HG03066 (cell line): ENCODE data around the gene FAM181A.

ENCODE experiments used
- ATAC-seq: cut with Tn5 transposase; IDR thresholded peaks from one replicate; pipeline ENCODE4 v1.9.1; 2021; ENCODE audit warnings: low read depth; ENCODE audit not compliant: unreplicated experiment

The FAM181A gene

DNA sequence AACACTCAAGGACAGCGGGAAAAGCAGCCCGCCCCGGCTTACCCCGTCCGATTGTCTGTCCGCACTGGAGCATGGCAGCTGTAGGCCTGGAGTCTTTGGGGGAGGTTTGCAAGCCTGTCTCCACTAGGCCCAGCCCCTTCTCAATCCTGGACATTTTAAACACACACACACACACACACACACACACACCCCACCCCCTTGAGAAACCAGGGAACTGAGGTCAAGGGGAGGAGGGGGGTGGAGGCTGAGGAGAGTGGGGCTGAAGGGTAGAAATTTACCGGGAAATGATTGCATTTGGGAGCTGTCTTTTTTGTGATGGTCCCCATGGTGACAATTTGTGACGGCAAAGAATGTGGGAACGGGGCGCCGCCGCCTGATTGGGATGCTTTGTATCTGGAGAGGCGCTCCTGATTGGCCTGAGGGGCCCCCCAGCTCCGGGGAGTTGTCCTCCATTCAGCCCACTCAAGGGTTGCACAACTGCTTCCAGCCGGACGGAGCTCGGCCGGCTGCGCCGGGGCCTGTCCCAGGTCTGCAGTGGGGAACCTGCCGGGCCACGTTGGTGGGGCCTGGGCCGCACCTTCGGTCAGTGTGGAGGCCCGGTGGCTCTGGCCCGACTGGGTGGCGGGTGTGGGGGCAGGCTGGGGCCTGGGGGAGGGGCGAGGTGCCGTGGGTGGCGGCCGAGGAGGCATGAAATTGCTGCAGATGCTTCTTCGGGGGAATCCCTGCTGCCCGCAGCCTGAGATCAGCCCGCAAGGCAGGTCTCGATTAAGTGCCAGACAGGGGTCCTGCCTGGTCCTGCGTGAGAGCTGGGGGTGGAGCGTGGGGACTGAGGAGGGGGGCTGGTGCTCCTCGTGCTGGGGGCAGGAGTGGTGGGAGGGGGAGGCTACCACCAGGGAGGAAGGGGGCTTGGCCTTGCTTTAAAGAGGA, at the start of gene FAM181A:
FAM181A (plus strand) TSS at position 472 of the 927 bp plus-strand sequence. CDS start 942 bp downstream, outside the sequence.
- no peak for ATAC-seq

DNA sequence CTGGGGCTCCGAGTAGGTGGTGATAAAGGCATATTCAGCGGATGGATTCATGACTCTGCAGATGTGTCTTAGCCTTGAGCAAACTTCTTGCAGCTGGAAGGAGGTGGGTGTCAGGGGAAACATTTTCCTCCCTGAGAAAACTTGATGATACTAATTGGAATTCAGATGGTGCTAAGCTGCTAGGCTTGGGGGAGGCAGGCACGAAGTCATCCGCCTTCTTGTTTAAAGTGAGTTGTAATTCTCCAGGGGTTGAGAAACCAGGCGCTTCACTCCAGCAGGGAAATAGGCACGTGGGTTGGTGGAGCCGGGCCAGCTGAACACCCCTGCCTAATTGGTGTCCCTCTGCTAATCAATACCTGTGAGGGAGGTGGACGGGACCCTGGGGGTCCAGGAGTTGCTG, 48.9 kb upstream of the FAM181A start:
- no peak for ATAC-seq

DNA sequence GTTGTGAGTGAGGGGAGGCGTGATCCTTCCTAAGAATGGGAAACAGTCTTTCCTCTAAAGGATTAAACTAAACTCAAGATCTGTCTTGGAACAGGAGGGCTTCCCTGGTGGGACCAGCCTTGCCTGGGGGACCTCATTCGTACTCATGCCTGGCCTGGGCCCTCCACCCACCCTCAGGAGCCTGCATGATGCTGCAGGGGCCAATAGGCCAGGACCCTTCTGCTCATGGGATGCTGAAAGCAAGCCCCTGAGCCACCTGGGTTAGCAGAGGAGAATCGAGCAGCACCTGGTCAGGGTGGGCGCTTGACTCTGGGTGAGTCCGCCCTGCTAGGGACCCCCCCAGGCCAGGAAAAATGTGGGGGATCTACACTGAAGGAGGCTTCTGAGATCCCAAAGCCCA, 48.3 kb upstream of the FAM181A start:
- no peak for ATAC-seq

DNA sequence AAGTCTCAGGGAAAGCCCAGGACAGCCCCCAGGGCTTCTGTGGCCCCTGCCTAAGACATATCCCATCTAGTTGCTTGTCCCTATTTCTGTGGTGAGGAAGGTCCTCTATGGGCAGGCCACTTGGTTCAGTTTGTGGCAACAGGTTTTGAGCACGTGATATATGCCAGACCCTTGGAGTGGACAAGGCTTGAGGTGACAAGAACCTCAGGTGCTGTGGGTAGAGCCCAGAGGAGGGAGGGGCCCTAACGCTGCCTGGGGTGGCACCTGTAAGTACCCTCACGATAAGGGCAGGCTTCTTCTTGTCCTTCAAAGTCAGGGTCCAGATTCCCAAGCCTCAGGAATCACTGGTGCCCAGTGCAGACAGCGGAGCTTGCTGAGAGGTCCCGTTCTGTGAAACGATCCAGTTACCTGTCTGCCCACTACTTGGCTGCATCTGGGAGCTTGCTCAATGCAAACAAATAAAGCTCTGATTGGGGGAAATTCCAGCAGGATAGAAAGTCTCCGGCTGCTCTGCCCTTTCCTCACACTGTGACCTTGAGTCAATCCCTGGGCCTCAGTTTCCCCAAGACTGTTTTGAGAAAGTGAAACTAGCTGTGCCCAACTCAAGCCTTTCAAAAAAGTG, 47.7 kb upstream of the FAM181A start:
- no peak for ATAC-seq

DNA sequence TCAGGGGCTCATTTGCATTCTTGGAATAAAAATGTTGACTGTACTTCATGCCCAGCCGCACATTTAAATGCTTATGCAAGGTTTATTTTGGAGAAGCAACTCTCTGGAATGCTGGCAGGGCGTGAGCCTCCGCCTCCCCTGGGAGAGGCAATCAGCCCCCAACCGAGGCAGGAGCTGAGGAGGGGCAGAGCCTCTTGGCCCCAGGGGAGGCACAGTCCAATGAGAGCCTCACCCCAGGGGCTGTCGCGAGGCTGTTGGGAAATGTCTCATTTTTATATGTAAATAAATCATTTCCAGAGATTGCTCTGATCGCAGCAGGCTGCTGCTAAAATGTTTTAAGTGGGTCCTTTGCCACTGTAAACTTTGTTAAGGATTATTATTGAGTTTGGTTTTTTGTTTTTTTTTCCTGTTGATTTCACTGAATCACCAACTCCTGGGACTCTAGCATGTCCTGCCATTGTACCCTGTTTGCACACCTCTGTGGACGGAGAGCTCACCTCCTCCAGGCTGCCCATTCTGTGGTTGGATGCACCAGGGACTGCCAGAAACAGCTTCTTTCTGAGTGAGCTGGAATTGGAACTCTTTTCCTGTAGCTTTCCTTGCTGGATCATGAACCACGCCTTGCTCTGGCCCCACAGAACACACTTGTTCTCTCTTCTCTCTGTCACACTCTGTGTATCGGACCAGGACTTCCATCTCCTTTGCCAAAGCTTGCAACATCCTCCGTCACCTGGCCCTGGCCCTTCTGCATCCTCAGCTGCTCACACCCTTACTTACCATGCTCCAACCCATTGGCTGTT, 46.9 kb upstream of the FAM181A start:
- no peak for ATAC-seq

DNA sequence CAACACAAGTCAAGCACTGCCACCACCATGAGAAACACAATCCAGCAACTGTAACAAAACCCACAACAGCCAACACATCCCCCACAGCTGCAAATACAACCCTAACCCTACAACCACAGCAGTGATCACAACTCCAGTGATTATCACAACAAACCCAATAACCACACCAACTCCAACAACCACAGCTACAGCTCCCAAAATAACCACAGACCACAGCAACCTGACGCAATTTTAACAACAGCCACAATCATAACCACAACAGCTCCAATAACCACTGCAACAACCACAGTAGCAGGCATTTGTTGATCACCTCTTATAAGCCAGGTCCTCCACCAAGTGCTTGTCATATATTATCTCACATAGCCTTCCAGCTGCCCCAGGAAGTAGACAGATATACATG, 42.2 kb upstream of the FAM181A start:
- no peak for ATAC-seq

DNA sequence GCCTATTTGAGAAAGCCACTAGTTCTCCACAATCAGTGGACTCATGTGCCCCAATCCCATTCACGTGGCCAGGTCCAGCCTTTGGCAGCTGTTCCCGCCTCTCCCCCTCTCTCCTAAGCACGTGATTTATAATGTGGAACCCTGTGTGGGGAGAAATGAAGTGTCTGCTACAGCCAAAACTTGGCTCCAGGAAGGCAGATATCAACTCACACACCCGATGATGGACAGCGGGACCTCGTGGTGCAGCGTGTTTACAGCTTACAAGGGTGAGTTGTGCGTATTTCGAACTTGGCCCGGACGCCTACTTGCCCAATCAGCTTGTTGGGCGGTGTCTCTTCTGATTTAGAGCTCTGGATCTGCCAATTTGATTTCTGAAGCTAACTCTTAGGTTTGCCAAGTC, 38.1 kb upstream of the FAM181A start:
- ATAC-seq: no peak

DNA sequence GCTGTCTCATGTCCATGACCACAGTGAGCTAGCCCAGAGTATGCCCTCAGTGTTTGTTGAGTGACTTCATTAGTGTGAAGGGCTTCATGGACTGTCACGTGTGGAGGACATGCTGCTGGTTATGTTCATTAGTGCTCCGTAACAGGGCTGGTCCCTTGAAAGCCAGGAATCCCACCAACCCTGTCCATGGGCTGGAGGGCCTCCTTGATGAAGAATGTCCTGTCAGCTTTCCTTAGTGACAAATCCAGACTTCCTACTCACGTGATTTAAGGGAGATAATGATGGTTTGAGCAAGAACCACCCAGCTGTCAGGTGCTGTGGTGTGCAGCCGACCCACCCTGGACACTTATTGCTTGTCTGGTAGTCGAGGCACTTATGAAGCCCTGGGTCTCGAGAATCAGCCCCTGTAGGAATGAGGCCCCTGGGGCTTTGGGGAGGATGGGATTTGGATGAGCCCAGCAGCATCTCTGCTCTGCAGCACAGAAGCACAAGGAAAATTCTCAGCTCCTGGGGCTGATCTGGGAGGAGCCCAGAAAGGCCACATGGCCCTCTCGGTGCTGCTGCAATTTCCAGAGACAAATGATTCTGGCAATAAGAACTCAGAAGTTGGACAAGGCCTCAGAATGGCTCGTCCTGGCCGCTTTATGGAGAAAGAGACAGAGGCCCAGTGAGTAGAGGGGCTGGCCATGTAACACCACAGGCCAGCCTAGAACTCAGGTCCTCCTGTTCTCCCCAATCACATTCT, 37.2 kb upstream of the FAM181A start:
- no peak for ATAC-seq

DNA sequence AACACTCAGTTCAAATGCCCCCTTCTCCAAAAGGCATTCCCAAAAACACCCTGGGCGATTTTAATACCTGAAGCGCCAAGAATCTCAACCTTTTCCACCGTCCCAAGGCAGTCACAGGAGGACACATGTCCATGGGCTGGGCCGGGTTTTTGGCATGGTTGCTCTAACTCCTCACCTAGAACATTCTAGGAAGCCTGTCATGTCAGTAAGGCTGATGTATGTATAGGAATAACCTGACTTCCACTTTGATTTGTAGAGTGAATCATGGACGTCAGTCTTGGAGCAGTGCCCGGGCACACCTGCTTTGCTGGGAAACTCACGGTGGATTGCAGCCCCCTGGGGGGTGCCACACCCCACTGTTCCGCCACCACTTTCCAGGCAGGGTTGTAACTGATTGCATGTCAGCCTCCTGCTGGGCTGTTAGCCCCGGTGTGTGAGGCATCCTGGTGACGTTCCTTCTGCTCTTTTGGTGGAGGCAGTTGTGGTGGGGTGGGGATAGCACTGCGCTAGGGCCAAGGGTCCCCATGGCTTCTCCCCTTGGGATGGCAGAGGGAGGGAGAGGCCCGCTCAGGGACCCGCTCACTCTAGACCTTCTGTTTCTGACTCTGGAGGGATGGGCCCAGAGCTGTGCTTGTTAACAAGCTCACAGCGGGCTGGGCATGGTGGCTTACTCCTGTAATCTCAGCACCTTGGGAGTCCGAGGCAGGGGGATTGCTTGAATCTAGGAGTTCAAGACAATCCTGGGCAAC, 35.2 kb upstream of the FAM181A start:
- no peak for ATAC-seq

DNA sequence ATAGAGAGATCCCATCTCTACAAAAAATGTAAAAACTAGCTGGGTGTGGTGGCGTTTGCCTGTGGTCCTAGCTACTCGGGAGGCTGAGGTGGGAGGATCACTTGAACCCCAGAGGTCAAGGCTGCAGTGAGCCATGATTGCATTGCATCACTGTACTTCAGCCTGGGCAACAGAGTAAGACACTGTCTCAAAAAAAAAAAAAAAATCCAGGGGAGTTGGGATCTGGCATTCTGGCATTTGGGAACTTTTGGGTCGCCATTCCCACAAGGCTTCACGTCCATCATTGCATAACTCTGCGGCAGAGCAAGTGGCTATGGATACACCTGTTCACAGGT, 34.7 kb upstream of the FAM181A start:
- ATAC-seq: no peak

DNA sequence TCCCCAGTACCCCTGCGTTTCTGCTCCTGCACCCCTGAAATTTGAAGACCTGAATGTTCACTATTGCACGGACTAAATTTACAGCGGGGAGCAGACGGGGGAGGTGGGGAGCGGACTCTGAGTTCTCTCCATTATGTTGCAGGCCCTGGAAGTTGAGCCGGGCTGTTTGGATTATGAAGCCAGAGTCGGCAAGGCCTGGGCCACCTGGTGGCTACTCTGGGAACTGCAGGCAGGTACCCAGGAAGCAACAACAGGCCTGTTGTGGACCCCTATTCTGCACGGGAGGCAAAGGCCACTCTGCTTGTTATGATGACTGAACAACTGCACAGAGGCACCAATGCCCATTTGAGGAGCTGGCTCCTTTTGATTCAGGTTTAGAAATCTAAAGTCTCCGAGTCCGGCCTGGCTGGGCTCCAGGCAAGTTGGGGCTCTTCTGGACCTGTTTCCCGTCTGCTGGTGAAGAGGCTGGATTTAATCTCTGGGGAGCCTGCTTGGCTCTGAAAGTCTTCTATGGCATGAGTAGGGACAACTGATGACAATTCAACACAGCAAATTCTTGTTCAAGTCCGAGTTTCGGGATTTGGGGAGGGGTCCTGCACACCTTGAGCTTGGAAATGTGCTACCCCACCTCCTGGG, 34.1 kb upstream of the FAM181A start:
- ATAC-seq: no peak

DNA sequence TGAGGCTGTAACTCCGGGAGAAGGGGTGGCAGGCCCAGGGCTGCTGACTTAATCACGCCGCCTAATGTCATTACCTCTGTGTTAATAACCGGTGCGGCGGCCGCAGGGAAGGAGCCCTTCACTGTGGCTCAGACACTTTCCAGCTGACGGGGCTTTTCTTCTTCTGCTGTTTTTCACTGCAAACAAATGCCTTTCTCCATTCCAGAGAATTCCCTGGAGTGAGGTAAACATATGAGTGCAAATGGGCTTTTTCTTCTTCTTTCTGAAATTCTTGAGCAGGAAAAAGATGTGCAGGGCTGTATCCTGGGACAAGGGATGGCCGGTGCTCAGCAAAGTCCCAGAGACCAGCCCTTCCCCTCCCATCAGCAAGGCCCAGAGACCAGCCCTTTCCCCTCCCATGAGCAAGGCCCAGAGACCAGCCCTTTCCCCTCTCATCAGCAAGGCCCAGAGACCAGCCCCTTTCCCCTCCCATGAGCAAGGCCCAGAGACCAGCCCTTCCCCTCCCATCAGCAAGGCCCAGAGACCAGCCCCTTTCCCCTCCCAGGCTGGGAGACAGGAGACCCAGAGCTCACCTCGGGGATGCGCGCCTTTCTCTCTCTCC, 33.4 kb upstream of the FAM181A start:
- ATAC-seq: no peak

DNA sequence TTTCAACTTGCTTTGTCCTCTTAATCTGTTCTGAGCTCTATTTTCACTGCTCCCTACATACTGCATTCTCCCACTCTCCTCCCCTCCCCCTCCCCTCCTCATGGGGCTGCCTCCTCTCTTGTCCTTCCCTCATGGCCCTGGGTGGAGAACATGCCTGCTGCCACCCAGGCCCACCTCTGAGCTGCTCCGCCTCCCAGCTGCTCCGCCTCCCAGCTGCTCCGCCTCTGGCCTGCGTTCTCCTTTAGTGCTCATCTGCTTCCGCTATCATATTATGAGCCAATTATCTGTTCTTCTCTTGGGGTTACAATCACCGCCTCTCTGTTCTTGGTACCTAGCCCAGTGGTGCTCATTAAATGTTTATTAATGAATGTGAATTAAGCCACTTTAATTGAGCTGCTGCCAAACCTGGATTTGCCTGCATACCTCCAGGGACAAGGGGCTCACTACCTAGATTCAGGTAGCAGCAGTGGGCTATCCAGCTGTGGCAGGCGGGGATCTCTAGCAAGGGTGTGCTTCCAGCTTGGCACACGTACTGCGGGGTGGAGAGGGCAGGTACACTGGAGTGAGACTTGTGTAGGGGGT, 32.0 kb upstream of the FAM181A start:
- no peak for ATAC-seq

DNA sequence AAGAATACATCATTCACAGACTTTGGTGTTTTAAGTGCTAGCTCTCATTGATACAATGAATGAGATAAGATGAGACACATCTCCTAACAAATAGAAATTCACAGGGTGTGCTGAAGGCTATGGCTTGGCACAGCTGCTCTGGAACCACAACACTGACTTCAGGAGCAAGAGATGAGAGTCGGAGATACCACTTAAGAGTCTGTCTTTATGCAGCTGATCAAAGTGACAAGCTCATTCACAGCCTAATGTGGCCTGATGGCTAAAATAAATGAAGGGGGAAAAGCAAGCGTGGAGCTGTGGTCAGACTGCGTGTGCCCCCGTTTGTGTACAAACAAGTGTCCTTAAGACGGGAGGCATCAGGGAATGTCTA, 29.7 kb upstream of the FAM181A start:
- ATAC-seq: no peak

DNA sequence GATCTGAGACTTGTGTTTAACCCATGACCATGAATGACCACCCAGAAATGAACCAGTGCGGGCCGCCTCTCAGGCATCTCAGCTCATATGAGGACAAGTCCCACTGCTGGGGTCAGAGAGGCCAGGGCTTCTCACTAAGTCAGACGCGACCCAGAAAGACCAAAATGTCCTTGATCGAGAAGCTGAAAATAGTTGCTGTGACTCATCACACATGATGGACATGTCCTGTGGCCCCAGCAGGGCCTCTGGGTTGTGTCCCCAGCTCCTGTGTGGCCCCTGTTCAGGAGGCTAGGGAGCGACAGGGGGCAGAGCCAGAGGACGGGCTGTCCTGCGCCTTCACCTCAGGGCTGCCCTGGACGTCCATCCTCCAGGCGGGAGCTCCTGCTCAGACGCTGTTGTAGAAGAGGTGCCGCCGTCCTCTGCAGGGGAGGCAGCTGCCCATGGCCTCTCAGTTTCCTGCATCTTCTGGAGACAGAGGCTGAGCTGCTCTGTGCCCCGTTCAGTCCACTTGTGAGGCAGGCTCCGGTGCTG, 29.0 kb upstream of the FAM181A start:
- no peak for ATAC-seq

DNA sequence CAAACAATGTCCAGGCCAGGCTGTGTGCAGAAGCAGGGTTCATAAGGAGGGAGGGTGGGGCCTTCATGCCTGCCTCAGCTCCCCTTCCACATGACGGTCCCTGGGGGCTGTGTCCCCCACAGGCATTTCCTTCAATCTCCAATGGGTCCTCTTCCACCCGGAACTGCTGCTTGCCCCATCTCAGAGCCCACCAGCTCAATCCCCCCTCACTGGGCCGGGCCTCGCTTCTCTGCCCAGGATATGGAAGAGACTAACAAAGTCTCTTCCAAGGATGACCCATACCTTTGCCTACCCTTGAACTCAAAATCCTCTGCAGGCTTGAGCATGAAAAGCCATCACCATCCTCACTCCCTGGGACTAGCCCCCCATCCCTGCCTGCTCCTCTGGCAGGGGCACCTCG, 28.4 kb upstream of the FAM181A start:
- ATAC-seq: no peak

DNA sequence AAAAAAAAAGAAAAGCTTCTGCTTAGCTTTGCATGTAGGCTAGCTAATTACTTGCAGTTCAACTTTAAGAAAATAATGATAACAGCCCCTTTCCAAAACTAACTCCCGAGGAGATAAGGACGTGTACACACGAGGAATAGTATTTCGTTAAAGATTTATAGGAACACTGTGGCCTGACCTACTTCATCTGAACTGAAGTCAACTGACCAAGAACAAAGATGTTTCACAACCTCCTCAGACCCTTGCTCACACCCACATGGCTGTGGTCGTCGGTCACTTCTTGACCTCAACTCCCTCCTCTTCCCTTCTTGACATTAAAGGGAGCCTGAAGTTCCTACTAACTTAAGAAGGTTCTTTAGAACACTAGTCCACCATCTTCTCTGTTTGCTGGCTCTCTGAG, 25.3 kb upstream of the FAM181A start:
- no peak for ATAC-seq

DNA sequence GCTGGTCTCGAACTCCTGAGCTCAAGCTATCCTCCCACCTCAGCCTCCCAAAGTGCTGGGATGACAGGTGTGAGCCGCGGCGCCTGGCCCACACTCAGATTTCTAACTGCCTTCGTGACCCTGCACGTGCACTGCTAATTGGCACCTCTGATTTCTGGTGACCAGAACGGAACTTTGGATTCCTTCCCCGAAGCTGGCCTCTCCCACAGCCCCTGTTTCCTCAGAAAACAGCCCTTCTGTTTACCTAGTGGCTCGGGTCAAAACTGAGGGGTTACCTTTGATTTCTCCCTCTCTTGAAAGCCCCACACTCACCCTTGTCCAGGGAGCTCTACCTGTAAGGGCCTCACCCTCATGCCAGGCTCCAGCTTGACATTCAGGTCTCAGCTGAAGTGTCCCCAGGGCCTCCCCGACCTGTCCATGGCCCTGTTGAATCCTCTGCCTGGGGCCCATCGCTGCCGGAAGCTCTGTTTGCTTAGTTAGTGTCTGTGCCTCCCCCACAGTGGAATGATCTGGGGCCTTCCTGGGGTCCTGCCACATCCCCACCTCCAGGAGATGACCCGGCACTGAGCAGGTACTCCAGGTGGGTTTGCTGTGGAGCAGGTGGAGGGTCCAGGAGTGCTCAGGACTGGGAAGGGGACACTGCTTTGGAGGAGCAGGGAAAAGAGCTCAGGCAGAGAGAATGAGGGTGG, 24.4 kb upstream of the FAM181A start:
- ATAC-seq: no peak
